HG02943 (cell line): ENCODE data around the gene PTGDS.

Experiments used
- ATAC-seq: cut with Tn5 transposase; IDR thresholded peaks from one replicate; pipeline ENCODE4 v1.9.1; 2021; ENCODE audit warnings: mild to moderate bottlenecking, low read depth, moderate library complexity; ENCODE audit not compliant: unreplicated experiment

PTGDS gene

GRCh38 chr9:136945333-136946227 is 31.7 kb upstream of the PTGDS start:
- ATAC-seq: no peak

DNA sequence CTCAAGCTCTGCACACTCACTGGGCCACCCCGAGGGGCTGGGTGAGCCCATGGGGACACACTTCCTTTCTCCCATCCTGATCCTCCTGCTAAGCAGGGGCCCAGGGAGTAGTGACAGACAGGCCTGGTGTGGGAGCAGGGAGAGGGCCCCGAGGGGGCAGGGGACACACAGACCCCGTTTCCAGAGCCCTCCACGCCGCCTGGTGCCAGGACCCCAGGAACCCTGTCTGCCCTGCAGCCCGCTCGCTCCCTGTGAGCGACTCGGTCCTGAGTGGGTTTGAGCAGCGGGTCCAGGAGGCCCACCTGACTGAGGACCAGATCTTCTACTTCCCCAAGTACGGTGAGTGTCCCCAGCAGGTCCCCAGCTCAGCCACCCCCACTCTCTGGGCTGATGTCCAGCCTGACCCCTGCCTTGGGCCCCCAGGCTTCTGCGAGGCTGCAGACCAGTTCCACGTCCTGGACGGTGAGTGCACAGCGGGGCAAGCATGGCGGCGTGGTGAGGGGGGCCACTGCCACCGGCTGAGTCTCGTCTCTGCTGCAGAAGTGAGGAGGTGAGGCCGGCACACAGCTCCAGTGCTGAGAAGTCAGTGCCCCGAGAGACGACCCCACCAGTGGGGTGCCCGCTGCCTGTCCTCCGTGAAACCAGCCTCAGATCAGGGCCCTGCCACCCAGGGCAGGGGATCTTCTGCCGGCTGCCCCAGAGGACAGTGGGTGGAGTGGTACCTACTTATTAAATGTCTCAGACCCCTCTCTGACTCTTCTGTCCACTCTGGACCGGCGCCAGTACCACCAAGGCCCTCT is 30.9 kb upstream of the PTGDS start:
- ATAC-seq: no peak

GRCh38 chr9:136947028-136947891 is 30.0 kb upstream of the PTGDS start:
- ATAC-seq: no peak

DNA sequence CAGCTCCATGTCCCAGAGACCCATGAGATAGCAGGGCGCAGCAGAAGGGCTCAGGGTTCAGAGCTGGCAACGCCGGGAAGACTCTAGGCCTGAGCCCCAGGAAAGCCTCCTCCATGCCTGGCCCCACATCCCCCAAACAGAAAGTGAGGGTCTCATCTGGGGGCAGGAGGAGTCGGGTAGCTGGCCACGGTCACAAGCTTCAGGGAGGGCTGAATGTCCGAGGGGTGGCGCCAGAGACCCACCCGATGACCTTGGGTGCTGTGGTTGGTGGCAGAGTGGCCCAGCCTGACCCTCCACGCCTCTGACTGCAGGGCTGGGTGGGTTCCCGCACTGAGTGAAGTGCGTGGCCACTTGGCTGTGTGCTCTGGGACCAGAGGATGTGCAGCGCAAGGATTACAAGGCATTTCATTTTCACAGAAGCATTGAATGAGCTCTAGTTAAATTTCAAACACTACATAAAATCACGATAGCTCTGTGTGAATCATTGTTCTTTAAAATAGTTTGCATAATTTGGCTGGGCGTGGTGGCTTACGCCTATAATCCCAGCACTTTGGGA is 29.3 kb upstream of the PTGDS start:
- ATAC-seq: no peak

DNA sequence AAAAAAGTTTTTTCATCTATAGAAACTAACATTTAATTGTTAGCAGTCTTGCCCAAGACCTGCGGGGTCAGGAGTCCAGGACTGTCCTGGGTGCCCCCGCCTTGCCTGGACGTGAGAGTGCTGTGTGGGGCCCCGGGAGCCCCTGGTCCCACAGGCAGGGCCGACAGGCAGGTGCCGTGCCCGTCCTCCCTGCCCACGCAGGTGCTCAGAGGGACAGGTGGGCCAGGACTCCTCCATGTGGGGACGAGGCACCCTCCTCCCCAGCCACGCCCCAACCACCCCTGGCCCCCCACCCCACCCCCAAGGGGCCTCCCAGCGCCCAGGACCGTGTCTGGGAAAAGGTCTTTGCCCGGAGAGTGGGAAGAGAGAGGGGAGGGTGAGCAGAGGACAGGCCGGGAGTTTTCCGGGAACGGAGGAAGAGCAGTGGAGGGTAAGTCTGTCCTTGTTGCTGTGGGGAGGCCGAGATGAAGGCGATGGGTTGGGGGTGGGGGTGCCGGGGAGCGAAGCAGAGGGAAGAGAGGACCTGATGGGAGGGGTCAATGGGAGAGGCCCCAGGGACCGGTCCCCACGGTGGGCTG is 28.0 kb upstream of the PTGDS start:
- no peak for ATAC-seq

- peak; percentile 57 for ATAC-seq
These were observed 27.3 kb upstream of the PTGDS start for GRCh38 chr9:136949817-136950655.

GRCh38 chr9:136950656-136951276 is 26.5 kb upstream of the PTGDS start:
- no peak for ATAC-seq

DNA sequence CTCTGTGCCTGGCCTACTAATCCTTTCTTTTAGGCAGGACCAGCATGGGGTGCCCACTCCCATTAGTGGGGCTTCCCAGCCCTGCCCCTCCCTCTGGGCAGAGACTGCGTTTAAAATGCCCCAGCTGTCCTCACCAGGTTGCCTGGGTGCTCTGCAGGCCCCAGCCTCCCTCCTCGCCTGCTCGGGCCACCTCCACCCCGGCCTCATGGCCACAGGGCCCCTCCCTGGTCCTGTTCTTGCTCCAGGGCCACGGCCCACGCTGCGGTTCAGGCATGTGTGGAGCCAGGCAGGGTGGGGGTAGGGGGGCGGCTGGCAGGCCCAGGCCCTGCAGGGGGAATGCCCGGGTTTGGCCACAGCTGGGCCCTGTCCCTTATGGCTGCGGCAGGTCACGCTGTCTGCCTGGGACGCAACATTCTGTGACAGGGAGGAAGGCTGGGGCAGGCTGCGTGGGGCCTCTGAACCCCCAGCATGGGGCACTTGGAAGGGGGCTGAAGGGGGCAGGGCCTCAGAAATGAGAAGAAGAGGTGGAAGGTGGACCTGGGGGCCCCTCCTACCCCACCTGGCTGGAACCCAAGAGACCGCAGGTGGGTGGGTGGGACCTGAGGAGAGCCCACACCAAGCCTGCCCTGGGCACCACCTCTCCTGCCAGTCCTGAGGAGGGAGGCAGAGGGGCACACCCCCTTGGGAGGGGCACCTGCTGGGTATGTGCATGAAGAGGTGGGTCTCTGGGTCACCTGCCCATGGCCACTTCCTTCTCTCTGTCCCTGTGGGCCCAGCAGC is 25.6 kb upstream of the PTGDS start, which contains the start of gene LCN12:
Gene LCN12, plus strand, starts transcription at position 733 of the 780 bp plus-strand sequence. CDS start 55 bp downstream, outside the sequence.
- no peak for ATAC-seq

GRCh38 chr9:136952321-136952850 is 24.9 kb upstream of the PTGDS start:
- ATAC-seq: no peak

DNA sequence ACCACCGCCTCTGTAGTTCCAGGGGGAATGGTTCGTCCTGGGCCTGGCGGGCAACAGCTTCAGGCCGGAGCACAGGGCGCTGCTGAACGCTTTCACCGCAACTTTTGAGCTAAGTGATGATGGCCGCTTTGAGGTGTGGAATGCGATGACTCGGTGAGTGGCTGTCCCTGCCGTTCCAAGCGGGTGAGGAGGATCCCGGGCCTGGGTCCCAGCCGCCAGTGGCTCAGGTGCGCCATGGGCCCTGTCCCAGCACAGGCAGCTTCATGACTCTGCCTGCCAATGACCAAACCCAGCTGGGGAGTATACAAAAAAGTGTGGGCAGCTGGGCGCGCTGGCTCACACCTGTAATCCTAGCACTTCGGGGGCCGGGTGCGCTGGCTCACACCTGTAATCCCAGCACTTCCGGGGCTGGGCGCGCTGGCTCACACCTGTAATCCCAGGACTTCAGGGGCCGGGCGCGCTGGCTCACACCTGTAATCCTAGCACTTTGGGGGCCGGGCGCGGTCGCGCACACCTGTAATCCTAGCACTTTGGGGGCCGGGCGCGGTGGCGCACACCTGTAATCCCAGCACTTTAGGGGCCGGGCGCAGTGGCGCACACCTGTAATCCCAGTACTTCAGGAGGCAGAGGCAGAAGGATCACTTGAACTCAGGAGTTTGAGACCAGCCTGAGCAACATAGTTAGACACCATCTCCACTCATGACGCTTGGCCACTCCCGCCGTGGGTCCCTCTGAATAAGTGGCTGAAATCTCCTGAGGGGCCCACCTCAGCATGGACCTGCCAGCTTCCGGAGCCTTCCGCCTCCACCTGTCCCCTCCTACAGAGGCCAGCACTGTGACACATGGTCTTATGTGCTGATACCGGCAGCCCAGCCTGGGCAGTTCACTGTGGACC is 24.2 kb upstream of the PTGDS start:
- ATAC-seq: no peak

DNA sequence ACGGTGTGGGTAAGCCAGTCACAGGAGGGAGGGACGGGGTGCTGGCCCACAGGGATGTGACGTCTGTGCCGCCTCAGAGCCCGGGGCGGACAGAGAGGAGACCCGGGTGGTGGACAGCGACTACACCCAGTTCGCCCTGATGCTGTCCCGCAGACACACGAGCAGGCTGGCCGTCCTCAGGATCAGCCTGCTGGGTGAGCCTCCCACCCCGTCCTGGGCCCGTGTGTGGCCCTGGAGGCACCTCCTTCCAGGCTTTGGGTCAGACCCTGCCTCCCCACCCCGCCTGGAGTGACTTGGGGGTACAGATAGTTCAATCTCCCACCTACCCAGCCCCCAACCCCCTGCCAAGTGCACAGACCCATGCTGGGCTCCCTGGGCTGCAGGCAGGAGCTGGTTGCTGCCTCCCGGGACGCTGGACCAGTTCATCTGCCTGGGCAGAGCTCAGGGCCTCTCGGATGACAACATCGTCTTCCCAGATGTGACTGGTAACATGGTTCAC is 23.5 kb upstream of the PTGDS start:
- ATAC-seq: no peak

GRCh38 chr9:136954270-136955083 is 22.8 kb upstream of the PTGDS start:
- ATAC-seq: no peak

DNA sequence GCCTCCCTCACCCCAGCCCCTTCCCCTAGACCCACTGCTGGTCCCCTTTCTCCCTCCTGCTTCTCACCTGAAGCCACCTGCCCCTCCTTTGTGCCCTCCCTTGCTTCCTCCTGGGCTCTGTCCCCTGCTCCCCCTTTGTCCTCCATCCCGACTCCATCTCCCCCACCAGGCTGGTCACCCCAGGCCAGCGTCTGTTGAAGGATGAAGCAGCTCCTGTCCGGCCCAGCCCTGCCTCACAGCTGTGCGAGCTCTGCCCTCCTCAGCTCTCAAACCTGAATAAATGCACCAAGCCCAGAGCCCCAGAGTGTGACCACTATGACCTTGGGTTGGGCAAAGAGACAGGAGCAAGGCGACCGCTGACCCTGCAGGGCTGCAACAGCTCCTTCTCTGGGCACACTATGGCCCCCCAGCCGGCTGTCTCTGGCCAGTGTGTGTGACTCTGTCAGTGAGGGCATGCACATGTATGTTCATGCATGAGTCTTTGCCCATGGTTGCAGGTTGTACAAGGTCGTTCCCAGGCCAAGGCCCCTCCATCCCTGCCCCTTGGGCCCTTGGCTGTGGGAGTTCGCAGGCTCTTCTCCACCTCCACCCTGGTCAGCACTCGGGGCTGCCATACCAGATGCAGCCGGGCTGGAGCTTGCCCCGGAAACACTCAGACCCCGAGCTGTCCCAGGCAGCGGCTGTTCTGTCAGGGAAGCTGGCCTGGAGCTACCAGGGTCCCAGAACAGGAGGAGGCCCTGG is 21.9 kb upstream of the PTGDS start:
- no peak for ATAC-seq

- ATAC-seq: no peak
These were observed 21.4 kb upstream of the PTGDS start for GRCh38 chr9:136955943-136956335.

DNA sequence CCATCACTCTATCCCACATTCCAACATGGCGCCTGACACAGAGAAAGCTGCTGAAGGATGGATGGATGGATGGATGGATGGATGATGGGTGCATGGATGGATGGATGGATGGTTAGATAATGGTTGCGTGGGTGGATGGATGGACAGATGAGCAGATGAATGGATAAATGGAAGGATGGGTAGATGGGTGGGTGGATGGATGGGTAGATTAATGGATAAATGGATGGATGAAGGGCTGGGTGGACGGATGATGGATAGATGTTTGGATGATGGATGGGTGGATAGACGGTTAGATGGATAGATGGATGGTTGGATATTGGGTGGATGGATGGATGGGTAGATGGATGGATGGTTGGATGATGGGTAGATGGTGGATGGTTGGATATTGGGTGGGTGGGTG is 20.7 kb upstream of the PTGDS start:
- no peak for ATAC-seq
